Measurements from ENCODE around the gene CTNNA1. TPM values are rescaled to one million over a fixed set of nuclear protein-coding genes. Genes with fewer than 3 reads are reported as not detected.
"Not testable (repeated sequence)": the region's sequence is repeated elsewhere in the genome, so short reads cannot be mapped to it uniquely, and the experiment has no call there.

CTNNA1 gene
- total RNA-seq, 4 donors from 2014 or later = 223 to 304 (median 263) TPM

DNA sequence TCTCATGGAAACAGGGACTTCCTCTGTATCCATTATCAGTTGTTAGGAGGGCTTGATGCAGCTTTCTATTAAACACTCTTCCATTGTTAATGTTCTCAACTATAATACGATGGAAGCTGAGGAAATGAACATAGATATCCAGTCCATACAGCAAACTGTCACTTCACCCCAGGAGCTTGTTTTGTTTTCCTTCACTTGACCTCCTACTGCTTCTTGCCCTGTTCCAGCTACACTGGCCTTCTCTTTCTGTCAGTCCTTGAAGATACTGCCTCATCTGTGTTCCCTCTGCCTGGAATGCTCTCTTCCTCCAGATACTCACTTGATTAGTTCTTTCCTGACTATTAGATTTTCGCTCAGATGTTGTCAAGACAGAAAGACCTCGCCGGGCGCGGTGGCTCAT lies 17.1 kb downstream of the CTNNA1 start:
- 84 to 95% methylated on average over 6 of the region's 6 CpGs for WGBS, 2 donors
- no peak overlapping the region for H3K4me3 ChIP-seq (ENCODE audit: low read depth, poor library complexity, severe bottlenecking)
- no peak for TF ChIP-seq POLR2A (IDR thresholded peaks at IDR 0.05)
- TF ChIP-seq, protein P1, sequence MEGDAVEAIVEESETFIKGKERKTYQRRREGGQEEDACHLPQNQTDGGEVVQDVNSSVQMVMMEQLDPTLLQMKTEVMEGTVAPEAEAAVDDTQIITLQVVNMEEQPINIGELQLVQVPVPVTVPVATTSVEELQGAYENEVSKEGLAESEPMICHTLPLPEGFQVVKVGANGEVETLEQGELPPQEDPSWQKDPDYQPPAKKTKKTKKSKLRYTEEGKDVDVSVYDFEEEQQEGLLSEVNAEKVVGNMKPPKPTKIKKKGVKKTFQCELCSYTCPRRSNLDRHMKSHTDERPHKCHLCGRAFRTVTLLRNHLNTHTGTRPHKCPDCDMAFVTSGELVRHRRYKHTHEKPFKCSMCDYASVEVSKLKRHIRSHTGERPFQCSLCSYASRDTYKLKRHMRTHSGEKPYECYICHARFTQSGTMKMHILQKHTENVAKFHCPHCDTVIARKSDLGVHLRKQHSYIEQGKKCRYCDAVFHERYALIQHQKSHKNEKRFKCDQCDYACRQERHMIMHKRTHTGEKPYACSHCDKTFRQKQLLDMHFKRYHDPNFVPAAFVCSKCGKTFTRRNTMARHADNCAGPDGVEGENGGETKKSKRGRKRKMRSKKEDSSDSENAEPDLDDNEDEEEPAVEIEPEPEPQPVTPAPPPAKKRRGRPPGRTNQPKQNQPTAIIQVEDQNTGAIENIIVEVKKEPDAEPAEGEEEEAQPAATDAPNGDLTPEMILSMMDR (IDR thresholded peaks at IDR 0.05) = no peak
- DNase-seq (ENCODE audit: low spot score in 2 of 2) = no peak
- intact Hi-C loops (cut with DNase I; ENCODE audit: low total_unique reads) = no loop called here

DNA sequence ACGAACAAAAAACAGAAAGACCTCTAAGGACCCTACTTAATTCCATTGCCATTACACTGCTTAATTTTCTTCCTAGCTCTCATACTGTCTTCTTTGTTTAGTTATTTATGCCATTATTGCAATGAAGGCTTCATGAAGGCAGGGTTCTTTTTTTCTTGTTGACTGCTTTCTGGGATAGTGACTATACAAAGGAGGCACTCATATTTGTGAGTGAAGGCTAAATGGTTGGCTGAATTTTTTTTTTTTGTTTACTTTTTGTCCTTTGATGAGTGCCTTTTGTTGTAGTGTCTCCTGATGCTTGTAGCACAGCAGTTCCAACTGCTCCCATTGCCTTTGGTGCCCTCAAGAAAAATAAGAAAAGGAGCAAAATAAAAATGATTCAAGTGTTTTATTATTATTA lies 17.8 kb downstream of the CTNNA1 start:
- TF ChIP-seq, protein P1 (IDR thresholded peaks at IDR 0.05) = no peak

DNA sequence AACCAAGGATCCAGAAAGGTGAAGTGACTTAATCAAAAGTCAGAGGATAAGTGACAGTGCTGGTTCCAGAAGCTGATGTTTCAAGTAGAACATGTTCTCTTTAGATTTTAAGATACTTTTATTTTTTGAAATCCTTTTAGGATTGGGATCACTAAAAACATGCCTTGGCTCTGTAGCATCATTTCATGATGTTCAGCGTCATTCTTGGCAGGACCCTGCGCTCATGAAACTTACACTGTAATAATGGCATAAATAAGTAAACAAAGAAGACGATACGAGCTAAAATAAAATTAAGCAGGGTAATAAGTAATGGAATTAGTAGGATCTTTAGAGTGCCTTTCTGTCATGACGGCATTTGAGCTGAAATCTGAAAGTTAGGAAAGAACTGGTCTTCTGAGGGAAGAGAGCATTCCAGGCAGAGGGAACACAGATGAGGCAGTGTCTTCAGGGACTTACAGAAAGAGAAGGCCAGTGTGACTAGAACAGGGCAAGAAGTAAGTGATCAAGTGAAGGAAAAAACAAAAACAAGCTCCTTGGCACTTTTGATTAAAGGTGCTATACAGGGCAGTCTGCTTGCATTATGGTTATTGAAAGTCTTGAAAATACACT lies 19.9 kb downstream of the CTNNA1 start:
- intact Hi-C loops (cut with DNase I; ENCODE audit: low total_unique reads) = no loop called here
- TF ChIP-seq, protein P1 (IDR thresholded peaks at IDR 0.05) = no peak
- no peak for DNase-seq (ENCODE audit: low spot score in 2 of 2)
- 29 to 39% methylated on average over 5 of the region's 5 CpGs for WGBS, 2 donors
- H3K4me3 ChIP-seq (ENCODE audit: low read depth, poor library complexity, severe bottlenecking) = no peak overlapping the region

More for the DNA sequence above, 17.8 kb downstream of the CTNNA1 start:
- H3K4me3 ChIP-seq (ENCODE audit: low read depth, poor library complexity, severe bottlenecking) = no peak overlapping the region
- DNase-seq (ENCODE audit: low spot score in 2 of 2) = no peak
- intact Hi-C loops (cut with DNase I; ENCODE audit: low total_unique reads) = no loop called here
- 68 to 79% methylated on average over 1 of the region's 1 CpG for WGBS, 2 donors

DNA sequence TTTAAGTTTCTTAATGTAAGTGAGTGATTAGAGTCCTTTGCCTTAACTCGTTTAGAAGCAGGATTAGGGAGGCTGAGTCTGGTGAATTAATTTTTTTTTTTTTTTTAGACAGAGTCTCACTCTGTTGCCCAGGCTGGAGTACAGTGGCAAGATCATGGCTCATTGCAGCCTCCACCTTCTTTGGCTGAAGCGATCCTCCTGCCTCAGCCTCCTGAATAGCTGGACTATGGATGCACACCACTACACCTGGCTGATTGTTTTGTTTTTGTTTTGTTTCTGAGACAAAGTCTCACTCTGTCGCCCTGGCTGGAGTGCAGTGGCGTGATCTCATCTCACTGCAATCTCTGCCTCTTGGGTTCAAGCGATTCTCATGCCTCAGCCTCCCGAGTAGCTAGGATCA lies 20.4 kb downstream of the CTNNA1 start:
- 80 to 84% methylated on average over 6 of the region's 6 CpGs for WGBS, 2 donors
- DNase-seq (ENCODE audit: low spot score in 2 of 2); intact Hi-C loops (cut with DNase I; ENCODE audit: low total_unique reads); H3K4me3 ChIP-seq (ENCODE audit: low read depth, poor library complexity, severe bottlenecking): not testable (repeated sequence)

DNA sequence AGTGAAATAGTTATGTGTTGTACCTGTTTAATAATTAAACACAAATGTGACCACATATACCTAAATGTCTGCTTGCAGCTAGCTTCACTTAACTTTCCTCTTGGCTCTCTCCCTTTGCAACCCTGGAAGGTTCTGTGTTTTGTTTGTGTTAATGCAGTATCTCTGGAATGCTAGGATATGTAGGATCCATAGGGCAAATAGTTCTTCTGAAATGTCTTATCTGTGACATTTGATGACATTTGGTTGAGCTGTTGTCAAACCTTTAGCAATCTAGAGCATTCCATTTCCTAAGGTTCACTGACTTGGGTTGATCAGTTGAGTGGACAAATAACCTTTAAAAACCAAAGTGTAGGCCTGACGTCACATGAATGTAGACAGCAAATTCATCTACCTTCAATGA lies 21.8 kb downstream of the CTNNA1 start:
- WGBS, 2 donors = 93 to 94% methylated on average over 1 of the region's 1 CpG
- intact Hi-C loops (cut with DNase I; ENCODE audit: low total_unique reads) = no loop called here
- no peak for TF ChIP-seq POLR2A (IDR thresholded peaks at IDR 0.05)
- TF ChIP-seq, protein P1 (IDR thresholded peaks at IDR 0.05) = no peak
- no peak for DNase-seq (ENCODE audit: low spot score in 2 of 2)
- H3K4me3 ChIP-seq (ENCODE audit: low read depth, poor library complexity, severe bottlenecking) = no peak overlapping the region

DNA sequence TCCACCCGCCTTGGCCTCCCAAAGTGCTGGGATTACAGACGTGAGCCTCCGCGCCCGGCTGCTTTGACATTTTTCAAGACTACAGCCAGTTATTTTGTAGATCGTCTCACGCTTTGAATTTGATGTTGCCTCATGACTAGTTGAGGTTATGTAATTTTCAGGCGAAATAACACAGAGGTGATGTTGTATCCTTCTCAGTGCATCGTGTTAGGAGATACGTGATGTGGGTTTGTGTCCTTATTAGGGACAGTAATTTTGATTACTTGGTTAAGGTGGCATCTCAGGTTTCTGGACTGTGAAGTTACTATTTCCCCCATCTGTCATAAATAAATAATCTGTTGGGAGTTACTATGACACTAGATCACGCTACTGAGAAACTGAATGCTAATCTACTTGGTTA lies 25.0 kb downstream of the CTNNA1 start:
- intact Hi-C loops (cut with DNase I; ENCODE audit: low total_unique reads) = no loop called here
- TF ChIP-seq, protein P1 (IDR thresholded peaks at IDR 0.05) = no peak
- TF ChIP-seq POLR2A (IDR thresholded peaks at IDR 0.05) = no peak
- DNase-seq (ENCODE audit: low spot score in 2 of 2) = no peak
- no peak overlapping the region for H3K4me3 ChIP-seq (ENCODE audit: low read depth, poor library complexity, severe bottlenecking)
- 95 to 96% methylated on average over 11 of the region's 11 CpGs for WGBS, 2 donors

All from lower leg skin (tissue), 4 donors.